Adrenal gland (tissue), 12 donors: Measurements from ENCODE around the gene CEP164. TPM values are rescaled to one million over a fixed set of nuclear protein-coding genes. Genes with fewer than 3 reads are reported as not detected.
A peak's percentile ranks its signal among the peaks of the same experiment; 100 is the strongest.

Experiments used
- DNase-seq, 7 donors: peaks; one replicate each; pipeline ENCODE4 v3.0.0-alpha.2; 2019 to 2020
- H3K27ac ChIP-seq, 5 donors: fragments of 200-600 bp; sonication (generic) in 4 of 5; 1 replicate in 3 of 5; 2 replicates in 2 of 5; pipeline versions ENCODE4 v1.5.1 to v1.8.0; 2016 to 2020; ENCODE audit warnings: mild to moderate bottlenecking in 1 of 5
- H3K27me3 ChIP-seq: fragments of 200-600 bp; 2 replicates; pipeline ENCODE4 v1.8.0; 2021
- H3K36me3 ChIP-seq, 2 donors: fragments of 200-600 bp; replicated peaks in 1 of 2; 1 replicate in 1 of 2; 2 replicates in 1 of 2; pipeline versions ENCODE4 v1.5.1 to v1.8.0; 2018 to 2022
- H3K4me1 ChIP-seq, 2 donors: fragments of 200-600 bp; replicated peaks in 1 of 2; 1 replicate in 1 of 2; 2 replicates in 1 of 2; pipeline versions ENCODE4 v1.5.1 to v1.8.0; 2018 to 2021
- H3K4me3 ChIP-seq, 4 donors: fragments of 200-600 bp; sonication (generic) in 3 of 4; one replicate each; pipeline ENCODE4 v1.5.1; 2016 to 2018
- H3K9me3 ChIP-seq, 3 donors: fragments of 200-600 bp; sonication (generic) in 1 of 3; replicated peaks in 1 of 3; 1 replicate in 2 of 3; 2 replicates in 1 of 3; pipeline versions ENCODE4 v1.5.1 to v1.8.0; 2016 to 2021
- CTCF ChIP-seq, 6 experiments: fragments of 450-650 bp in 4 of 6; fragments of 200-600 bp in 2 of 6; sonication (generic) in 1 of 6; IDR thresholded peaks; 1 replicate in 5 of 6; 2 replicates in 1 of 6; pipeline versions ENCODE4 v1.5.1 to v1.8.0; 2016 to 2021; ENCODE audit warnings: antibody characterized with exemption in 6 of 6, mild to moderate bottlenecking in 2 of 6, moderate library complexity in 1 of 6
- POLR2A ChIP-seq, 2 donors: fragments of 450-650 bp; IDR thresholded peaks; one replicate each; pipeline ENCODE4 v1.6.1; 2017; ENCODE audit warnings: antibody characterized with exemption in 2 of 2, mild to moderate bottlenecking in 2 of 2, moderate library complexity in 1 of 2
- WGBS, 4 donors: extraction: QIAGEN DNeasy Blood & Tissue Kit in 2 of 4; methylation state at CpG; one replicate each; pipeline versions ENCODE4 v1.1.5 to v1.1.7; 2013 to 2017; 5-methylcytosine and 5-hydroxymethylcytosine counted together
- intact Hi-C, 2 donors: fragments of 100-400 bp; cut with DNase I; formaldehyde crosslinking; loops; one replicate each; pipeline versions ENCODE4 v1.14.1 to v1.15.0; 2022 to 2023
- polyA plus RNA-seq, 3 donors: library from polyadenylated mRNA; stranded (reverse); fragments of 200-250 nt in 2 of 3; fragments of 350-450 nt in 1 of 3; fragmentation: Illumina TruSeq in 1 of 3; extraction: RNeasy Lipid Tissue Mini Kit (QIAGEN cat#74804) in 1 of 3; gene quantifications; one replicate each; pipeline ENCODE4 v1.2.3, GENCODE V29; 2013 to 2014
- total RNA-seq, 9 donors: library from RNA; depleted of rRNA in 4 of 9; stranded (reverse); fragments of >200 nt in 4 of 9; fragments of 120-200 nt in 1 of 9; fragmentation: NEBNext Ultra II Directional in 1 of 9; extraction: Animal tissue kit (Norgen Biotek cat#: 25700) in 1 of 9; gene quantifications; one replicate each; pipeline versions ENCODE4 v1.1.0 to v1.2.4, GENCODE V29; 2013 to 2023
- donor health status: healthy with polysubstance abuse.
- donor health status: Bipolar disorder and iron deficiency.
- donor health status: DM: yes; HTN: yes; CAD: no.
- donor health status: DM: no; HTN: no; CAD: no.
- donor health status: DM: no; HTN: no; CAD: no.
- donor health status: DM: yes; HTN: yes; CAD: no.

The CEP164 gene
- total and polyA plus RNA-seq, 12 donors = 10.6 to 82.9 (median 24.1) TPM

GRCh38 chr11:117299351-117300282, 28.0 kb upstream of the CEP164 start:
- peak in 2 of 7 donors; percentile 20 to 53 for DNase-seq
- 46 to 57% (median 50%) methylated on average over 10 to 12 of the region's 12 CpGs for WGBS, 4 donors
- peaks cover 7 to 20% of the 10 kb centered on the region in 2 donors for H3K4me1 ChIP-seq
- peak overlapping the region in 1 of 4 donors; percentile 22 for H3K4me3 ChIP-seq
- intact Hi-C loops = no loop called here
- no peaks in the 10 kb centered on the region for H3K36me3 ChIP-seq
- peak overlapping the region in 2 of 5 donors; percentile 25 to 39 for H3K27ac ChIP-seq
- H3K27me3 ChIP-seq = no peaks in the 10 kb centered on the region
- H3K9me3 ChIP-seq = no peaks in the 10 kb centered on the region
- TF ChIP-seq POLR2A (IDR thresholded peaks at IDR 0.05) (no peak), CTCF (IDR thresholded peaks at IDR 0.05) (no peak)

GRCh38 chr11:117300283-117300663, 27.4 kb upstream of the CEP164 start:
- intact Hi-C loops = no loop called here
- H3K9me3 ChIP-seq = no peaks in the 10 kb centered on the region
- peak overlapping the region in 1 of 4 donors; percentile 22 for H3K4me3 ChIP-seq
- H3K4me1 ChIP-seq = peaks cover 7 to 20% of the 10 kb centered on the region in 2 donors
- DNase-seq = peak; percentile 46 to 82 (median 71)
- no peaks in the 10 kb centered on the region for H3K36me3 ChIP-seq
- H3K27me3 ChIP-seq = no peaks in the 10 kb centered on the region
- WGBS, 4 donors = 9 to 21% (median 17%) methylated on average over 9 to 17 of the region's 17 CpGs
- H3K27ac ChIP-seq = peak overlapping the region in 2 of 5 donors; percentile 25 to 39
- TF ChIP-seq POLR2A (IDR thresholded peaks at IDR 0.05) = no peak
- TF ChIP-seq CTCF (IDR thresholded peaks at IDR 0.05) = no peak

- TF ChIP-seq POLR2A (IDR thresholded peaks at IDR 0.05) = no peak
- no peak for TF ChIP-seq CTCF (IDR thresholded peaks at IDR 0.05)
- 73 to 80% (median 75%) methylated on average over 5 of the region's 5 CpGs for WGBS, 4 donors
- no peaks in the 10 kb centered on the region for H3K9me3 ChIP-seq
- no peak for DNase-seq
- H3K36me3 ChIP-seq = no peaks in the 10 kb centered on the region
- intact Hi-C loops = no loop called here
- peak overlapping the region in 2 of 5 donors; percentile 25 to 39 for H3K27ac ChIP-seq
- H3K4me3 ChIP-seq = no peak overlapping the region
- no peaks in the 10 kb centered on the region for H3K27me3 ChIP-seq
- H3K4me1 ChIP-seq = peaks cover 7 to 20% of the 10 kb centered on the region in 2 donors
Observed at GRCh38 chr11:117300773-117301172, 26.9 kb upstream of the CEP164 start.

GRCh38 chr11:117302228-117302627, 25.4 kb upstream of the CEP164 start:
- Histone ChIP-seq H3K27ac (no peak overlapping the region), H3K4me1 (peaks cover 7 to 20% of the 10 kb centered on the region in 2 donors), H3K36me3 (no peaks in the 10 kb centered on the region), H3K27me3 (no peaks in the 10 kb centered on the region), H3K4me3 (no peak overlapping the region), H3K9me3 (no peaks in the 10 kb centered on the region)
- intact Hi-C loops = no loop called here
- 83 to 95% (median 91%) methylated on average over 6 to 7 of the region's 7 CpGs for WGBS, 4 donors
- TF ChIP-seq CTCF (IDR thresholded peaks at IDR 0.05) = no peak
- no peak for TF ChIP-seq POLR2A (IDR thresholded peaks at IDR 0.05)
- no peak for DNase-seq
